ENCODE measurements around the gene DHRS13. TPM values are rescaled to one million over a fixed set of nuclear protein-coding genes. Genes with fewer than 3 reads are reported as not detected.

Gene DHRS13
- 8.5 TPM for total RNA-seq
- 8.8 TPM for polyA plus RNA-seq

DNA sequence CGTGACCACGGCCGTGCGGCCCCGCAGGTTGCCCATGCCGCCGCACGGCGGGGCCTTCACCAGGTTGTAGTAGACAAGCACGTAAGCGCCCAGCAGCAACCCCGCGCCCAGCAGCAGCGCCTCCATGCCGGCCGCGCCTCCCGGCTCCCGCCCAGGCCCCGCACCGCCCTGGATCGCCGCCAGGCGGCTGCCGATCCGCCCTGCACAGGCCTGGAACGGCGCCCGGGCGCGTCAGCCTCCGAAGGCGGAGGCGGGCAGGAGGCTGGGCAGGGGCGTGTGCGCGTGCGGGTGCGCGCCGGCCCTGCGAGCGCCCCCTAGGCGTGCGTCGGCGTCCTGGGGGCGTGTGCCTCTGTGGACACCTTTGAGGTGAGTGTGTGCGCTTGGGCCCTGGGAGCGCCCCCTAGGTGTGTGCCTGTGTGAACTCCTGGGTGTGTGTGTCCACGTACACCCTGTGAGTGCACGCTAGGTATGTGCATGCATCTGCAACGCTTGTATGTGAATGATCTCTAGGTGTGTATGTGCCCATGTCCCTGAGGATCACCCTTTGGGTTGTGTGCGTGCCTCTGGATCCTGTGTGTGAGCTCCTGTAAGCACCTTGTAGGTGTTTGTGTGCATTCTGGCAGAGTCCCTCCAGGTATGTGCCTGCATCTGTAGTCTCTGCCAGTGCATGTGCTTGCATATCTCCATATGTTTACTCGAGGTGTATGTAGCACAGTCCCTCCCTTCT, at the start of gene DHRS13:
TSS of gene DHRS13 (minus strand) at position 261 of the 727 bp plus-strand sequence. CDS start at position 126, 135 bp downstream.
- Histone ChIP-seq H3K36me3 (ENCODE audit: insufficient read depth) (no peaks in the 10 kb centered on the region), H3K27ac (ENCODE audit: low read depth) (peak within 1 kb of the TSS; percentile 61), H3K4me3 (ENCODE audit: low read depth, low read length) (peak within 1 kb of the TSS; percentile 70), H3K4me1 (ENCODE audit: insufficient read depth) (no peaks in the 10 kb centered on the region)
- peak; percentile 50 for DNase-seq (ENCODE audit: extremely low spot score)
- WGBS, result 1% methylated on average over 55 of the region's 55 CpGs

- WGBS, result 5% methylated on average over 36 of the region's 36 CpGs
- H3K4me3 ChIP-seq (ENCODE audit: low read depth, low read length), result peak overlapping the region; percentile 49
- H3K4me1 ChIP-seq (ENCODE audit: insufficient read depth), result no peaks in the 10 kb centered on the region
- DNase-seq (ENCODE audit: extremely low spot score), result peak; percentile 99
- no peaks in the 10 kb centered on the region for H3K36me3 ChIP-seq (ENCODE audit: insufficient read depth)
- H3K27ac ChIP-seq (ENCODE audit: low read depth), result peak overlapping the region; percentile 98
Measured at GRCh38 chr17:28951991-28952975, 49.4 kb upstream of the DHRS13 start.

DNA sequence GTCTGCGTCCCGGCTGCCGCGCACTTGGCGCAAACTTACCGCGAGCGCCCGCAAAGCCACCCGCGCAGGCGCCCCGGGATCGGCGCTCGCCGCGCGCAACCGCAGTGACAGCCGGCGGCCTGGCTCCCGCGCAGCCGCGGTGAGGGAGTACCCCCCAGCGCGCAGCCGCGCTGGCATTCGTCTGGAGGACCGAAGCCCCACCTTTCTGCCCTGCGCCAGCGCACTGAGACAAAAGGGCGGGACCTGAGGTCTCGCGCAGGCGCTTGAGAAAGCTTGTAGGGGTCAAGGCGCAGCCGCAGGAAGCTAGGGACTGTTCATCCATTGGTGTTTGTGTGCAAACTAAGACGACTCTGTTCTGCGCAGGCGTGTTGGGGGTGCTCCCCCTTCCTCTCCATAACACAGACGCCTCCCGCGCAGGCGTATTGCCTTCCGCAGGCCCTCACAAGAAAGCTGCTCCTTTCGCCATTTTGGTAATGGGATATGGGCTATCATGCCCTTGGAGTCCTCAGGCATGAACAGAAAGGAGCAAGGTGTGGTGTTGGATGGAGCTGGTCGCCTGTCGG, 48.6 kb upstream of the DHRS13 start, which contains the start of gene PHF12:
TSS of gene PHF12 (minus strand) at position 91 of the 563 bp plus-strand sequence. CDS start 558 bp downstream, outside the sequence.
- no peaks in the 10 kb centered on the region for H3K4me1 ChIP-seq (ENCODE audit: insufficient read depth)
- DNase-seq (ENCODE audit: extremely low spot score), result peak; percentile 100
- H3K36me3 ChIP-seq (ENCODE audit: insufficient read depth), result no peaks in the 10 kb centered on the region
- under 1% methylated on average over 51 of the region's 51 CpGs for WGBS
- peak within 1 kb of the TSS; percentile 98 for H3K4me3 ChIP-seq (ENCODE audit: low read depth, low read length)
- peak within 1 kb of the TSS; percentile 98 for H3K27ac ChIP-seq (ENCODE audit: low read depth)

GRCh38 chr17:28950752-28951427, 48.0 kb upstream of the DHRS13 start:
- H3K4me1 ChIP-seq (ENCODE audit: insufficient read depth), result peaks cover 3% of the 10 kb centered on the region
- DNase-seq (ENCODE audit: extremely low spot score), result no peak
- H3K4me3 ChIP-seq (ENCODE audit: low read depth, low read length), result peak overlapping the region; percentile 98
- no peaks in the 10 kb centered on the region for H3K36me3 ChIP-seq (ENCODE audit: insufficient read depth)
- H3K27ac ChIP-seq (ENCODE audit: low read depth), result peak overlapping the region; percentile 96
- WGBS, result under 1% methylated on average over 50 of the region's 51 CpGs

- no peak for DNase-seq (ENCODE audit: extremely low spot score)
- WGBS, result under 1% methylated on average over 43 of the region's 43 CpGs
- H3K4me3 ChIP-seq (ENCODE audit: low read depth, low read length), result peak overlapping the region; percentile 98
Measured at GRCh38 chr17:28950017-28950751, 47.3 kb upstream of the DHRS13 start.

GRCh38 chr17:28949185-28950016, 46.5 kb upstream of the DHRS13 start:
- peaks cover 3% of the 10 kb centered on the region for H3K4me1 ChIP-seq (ENCODE audit: insufficient read depth)

More at GRCh38 chr17:28950017-28950751, 47.3 kb upstream of the DHRS13 start:
- Histone ChIP-seq H3K27ac (ENCODE audit: low read depth) (peak overlapping the region; percentile 96), H3K36me3 (ENCODE audit: insufficient read depth) (no peaks in the 10 kb centered on the region), H3K4me1 (ENCODE audit: insufficient read depth) (peaks cover 3% of the 10 kb centered on the region)

GRCh38 chr17:28948873-28949184, 46.0 kb upstream of the DHRS13 start:
- no peaks in the 10 kb centered on the region for H3K36me3 ChIP-seq (ENCODE audit: insufficient read depth)
- H3K4me3 ChIP-seq (ENCODE audit: low read depth, low read length), result peak overlapping the region; percentile 98
- no peak for DNase-seq (ENCODE audit: extremely low spot score)
- H3K4me1 ChIP-seq (ENCODE audit: insufficient read depth), result peaks cover 3% of the 10 kb centered on the region
- whole genome bisulfite sequencing, result under 1% methylated on average over 15 of the region's 15 CpGs
- peak overlapping the region; percentile 83 for H3K27ac ChIP-seq (ENCODE audit: low read depth)

More at GRCh38 chr17:28949185-28950016, 46.5 kb upstream of the DHRS13 start:
- no peak for DNase-seq (ENCODE audit: extremely low spot score)
- peak overlapping the region; percentile 98 for H3K4me3 ChIP-seq (ENCODE audit: low read depth, low read length)
- under 1% methylated on average over 61 of the region's 61 CpGs for WGBS
- peak overlapping the region; percentile 83 for H3K27ac ChIP-seq (ENCODE audit: low read depth)
- H3K36me3 ChIP-seq (ENCODE audit: insufficient read depth), result no peaks in the 10 kb centered on the region

GRCh38 chr17:28948342-28948741, 45.5 kb upstream of the DHRS13 start:
- no peak for DNase-seq (ENCODE audit: extremely low spot score)
- 16% methylated on average over 4 of the region's 4 CpGs for WGBS
- Histone ChIP-seq H3K4me3 (ENCODE audit: low read depth, low read length) (peak overlapping the region; percentile 98), H3K36me3 (ENCODE audit: insufficient read depth) (no peaks in the 10 kb centered on the region), H3K4me1 (ENCODE audit: insufficient read depth) (peaks cover 3% of the 10 kb centered on the region), H3K27ac (ENCODE audit: low read depth) (no peak overlapping the region)

DNA sequence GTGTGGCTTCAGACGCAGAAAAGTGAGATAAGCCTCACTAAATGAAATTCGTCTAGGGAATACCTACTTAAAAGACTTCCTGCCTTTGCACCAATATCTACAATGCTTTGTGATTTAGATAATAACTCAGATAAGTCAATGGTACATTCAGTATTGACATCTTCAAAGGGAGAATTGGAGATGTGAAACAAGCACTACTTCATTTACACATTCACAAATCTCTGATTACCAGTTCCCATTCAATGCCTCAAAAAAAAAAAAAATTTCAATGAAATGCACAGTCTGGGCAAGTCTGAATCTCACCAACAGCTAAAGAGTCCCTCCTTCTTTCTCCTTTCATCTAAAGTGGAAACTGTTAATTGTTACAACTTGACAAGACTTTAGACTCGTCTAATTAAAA, 44.8 kb upstream of the DHRS13 start:
- no peak overlapping the region for H3K27ac ChIP-seq (ENCODE audit: low read depth)
- peaks cover 1% of the 10 kb centered on the region for H3K36me3 ChIP-seq (ENCODE audit: insufficient read depth)
- DNase-seq (ENCODE audit: extremely low spot score), result no peak
- no peak overlapping the region for H3K4me3 ChIP-seq (ENCODE audit: low read depth, low read length)
- 41% methylated on average over 3 of the region's 3 CpGs for WGBS
- peaks cover 3% of the 10 kb centered on the region for H3K4me1 ChIP-seq (ENCODE audit: insufficient read depth)

GRCh38 chr17:28946239-28946638, 43.4 kb upstream of the DHRS13 start:
- H3K4me1 ChIP-seq (ENCODE audit: insufficient read depth), result peaks cover 3% of the 10 kb centered on the region
- 45% methylated on average over 4 of the region's 4 CpGs for WGBS
- H3K4me3 ChIP-seq (ENCODE audit: low read depth, low read length), result no peak overlapping the region
- no peak for DNase-seq (ENCODE audit: extremely low spot score)
- no peak overlapping the region for H3K27ac ChIP-seq (ENCODE audit: low read depth)
- peaks cover 1% of the 10 kb centered on the region for H3K36me3 ChIP-seq (ENCODE audit: insufficient read depth)

DNA sequence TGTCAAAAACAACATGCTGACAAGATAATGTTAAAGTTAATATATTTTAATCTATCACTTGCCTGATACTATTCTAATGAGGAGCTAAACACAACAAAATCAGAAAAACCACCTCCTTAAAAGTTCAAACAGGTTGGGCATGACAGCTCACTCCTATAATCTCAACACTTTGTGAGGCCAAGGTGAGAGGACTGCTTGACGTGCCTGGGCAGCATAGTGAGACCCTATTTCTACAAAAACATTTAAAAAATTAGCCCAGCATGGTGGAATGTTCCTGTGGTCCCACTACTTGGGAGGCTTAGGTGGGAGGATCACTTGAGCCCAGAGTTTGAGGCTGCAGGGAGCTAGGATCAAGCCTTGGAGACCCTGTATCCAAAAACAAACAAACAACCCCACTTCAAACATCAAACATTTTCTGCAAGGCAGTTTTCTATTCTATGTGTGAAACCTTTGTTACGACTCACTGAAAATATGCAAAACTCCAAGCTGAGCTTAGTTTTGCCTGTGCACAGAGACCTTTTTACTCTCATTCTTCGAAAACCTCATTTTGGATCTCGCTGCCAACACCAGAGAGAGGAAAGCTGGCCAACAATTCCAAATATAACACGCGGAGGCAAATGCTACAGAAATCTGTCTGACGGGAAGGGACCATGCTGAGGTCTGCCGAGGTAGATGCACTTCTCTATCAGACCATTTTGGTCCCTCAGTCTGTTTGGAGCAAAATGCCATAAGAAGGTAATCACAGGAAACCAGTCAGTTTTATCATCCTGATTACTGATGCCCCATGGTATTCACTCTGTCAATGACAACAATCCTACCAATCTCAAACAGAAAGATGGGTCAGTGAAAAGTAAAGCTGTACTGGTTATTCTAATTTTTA, 42.2 kb upstream of the DHRS13 start:
- no peak for DNase-seq (ENCODE audit: extremely low spot score)
- no peak overlapping the region for H3K4me3 ChIP-seq (ENCODE audit: low read depth, low read length)
- no peak overlapping the region for H3K27ac ChIP-seq (ENCODE audit: low read depth)
- H3K4me1 ChIP-seq (ENCODE audit: insufficient read depth), result peaks cover 3% of the 10 kb centered on the region
- WGBS, result 30% methylated on average over 8 of the region's 8 CpGs
- H3K36me3 ChIP-seq (ENCODE audit: insufficient read depth), result peaks cover 1% of the 10 kb centered on the region

Measured in urinary bladder (tissue), 4 donors.